B cell (primary cell): ENCODE measurements around the gene FBN2. TPM values are rescaled to one million over a fixed set of nuclear protein-coding genes. Genes with fewer than 3 reads are reported as not detected.

Source experiments
- ATAC-seq: fragments of 200-7000 bp; cut with Tn5 transposase; one replicate; pipeline ENCODE4 v1.10.0; 2021; ENCODE audit warnings: low read depth, mild to moderate bottlenecking, moderate number of reproducible peaks, moderate library complexity
- CTCF ChIA-PET: fragments of 350-600 bp; sonication (Branson Sonifier 250); formaldehyde crosslinking; loops from one replicate; lab custom pipeline; 2021; ENCODE audit warnings: antibody characterized with exemption, inconsistent platforms; lab: Charles Lee
- POLR2A ChIA-PET: fragments of 350-600 bp; sonication (Branson Sonifier 250); formaldehyde crosslinking; loops from one replicate; lab custom pipeline; 2021; ENCODE audit warnings: antibody characterized with exemption; lab: Charles Lee
- DNase-seq: peaks from one replicate; pipeline ENCODE4 v3.0.0; 2013
- H2AFZ ChIP-seq: 2 replicates; pipeline ENCODE4 v1.6.1; 2012; ENCODE audit warnings: mild to moderate bottlenecking, low read depth, low read length; ENCODE audit not compliant: insufficient read depth, poor library complexity, severe bottlenecking
- H3K27ac ChIP-seq, 2 donors: 1 replicate in 1 of 2; 2 replicates in 1 of 2; pipeline ENCODE4 v1.5.1; 2012 to 2013; ENCODE audit warnings: low read length in 2 of 2, mild to moderate bottlenecking in 2 of 2, moderate library complexity in 1 of 2
- H3K27me3 ChIP-seq, 4 experiments: fragments of 200-600 bp in 1 of 4; sonication (generic) in 1 of 4; replicated peaks in 1 of 4; 1 replicate in 2 of 4; 2 replicates in 2 of 4; pipeline versions ENCODE4 v1.6.1 to v1.7.0; 2013 to 2016; ENCODE audit warnings: low read length in 3 of 4, mild to moderate bottlenecking in 2 of 4, mixed read lengths in 1 of 4, moderate library complexity in 1 of 4; ENCODE audit not compliant: insufficient read depth in 4 of 4, control insufficient read depth in 3 of 4; ENCODE audit errors: control extremely low read depth in 1 of 4
- H3K36me3 ChIP-seq, 2 experiments: replicated peaks in 1 of 2; 1 replicate in 1 of 2; 2 replicates in 1 of 2; pipeline versions ENCODE4 v1.6.1 to v1.7.1; 2013; ENCODE audit warnings: low read length in 1 of 2; ENCODE audit not compliant: insufficient read depth in 2 of 2, control insufficient read depth in 1 of 2; ENCODE audit errors: control extremely low read depth in 1 of 2, extremely low read depth in 1 of 2
- H3K4me1 ChIP-seq, 2 donors: fragments of 200-600 bp in 1 of 2; sonication (generic) in 1 of 2; 1 replicate in 1 of 2; 2 replicates in 1 of 2; pipeline versions ENCODE4 v1.5.1 to v1.6.1; 2013 to 2017; ENCODE audit warnings: low read length in 2 of 2; ENCODE audit not compliant: control insufficient read depth in 2 of 2, insufficient read depth in 2 of 2
- H3K4me2 ChIP-seq: replicated peaks from 2 replicates; pipeline ENCODE3; 2012; ENCODE audit warnings: mild to moderate bottlenecking, low read depth, low read length; ENCODE audit not compliant: poor library complexity, severe bottlenecking
- H3K4me3 ChIP-seq, 5 experiments: fragments of 200-600 bp in 1 of 5; sonication (generic) in 1 of 5; 1 replicate in 3 of 5; 2 replicates in 2 of 5; pipeline versions ENCODE4 v1.5.1 to v1.7.0; 2011 to 2016; ENCODE audit warnings: low read length in 4 of 5, mild to moderate bottlenecking in 4 of 5, low read depth in 2 of 5, control low read depth in 1 of 5, moderate library complexity in 1 of 5; ENCODE audit not compliant: insufficient read depth in 1 of 5; ENCODE audit errors: control extremely low read depth in 1 of 5, extremely low read depth in 1 of 5
- H3K79me2 ChIP-seq: fragments of 200-600 bp; sonication (generic); one replicate; pipeline ENCODE4 v1.6.0; 2016; ENCODE audit warnings: low read length; ENCODE audit not compliant: control insufficient read depth, insufficient read depth
- H3K9ac ChIP-seq: fragments of 200-600 bp; sonication (generic); 2 replicates; pipeline ENCODE4 v1.6.1; 2017; ENCODE audit warnings: mild to moderate bottlenecking, low read length, moderate library complexity
- H3K9me3 ChIP-seq, 3 donors: one replicate each; pipeline versions ENCODE4 v1.6.1 to v1.7.1; 2013; ENCODE audit warnings: low read length in 2 of 3; ENCODE audit not compliant: control insufficient read depth in 2 of 3, insufficient read depth in 1 of 3; ENCODE audit errors: control extremely low read depth in 1 of 3
- H4K20me1 ChIP-seq: 2 replicates; pipeline ENCODE4 v1.6.0; 2012; ENCODE audit warnings: mild to moderate bottlenecking, low read length; ENCODE audit not compliant: insufficient read depth, control insufficient read depth, poor library complexity, severe bottlenecking
- H3K27ac Mint-ChIP-seq: one replicate; pipeline ENCODE4 v1.8.0; 2021; ENCODE audit warnings: mixed read lengths
- H3K27me3 Mint-ChIP-seq: one replicate; pipeline ENCODE4 v1.8.0; 2021; ENCODE audit warnings: mixed read lengths
- H3K4me1 Mint-ChIP-seq: one replicate; pipeline ENCODE4 v1.8.0; 2021; ENCODE audit warnings: mixed read lengths
- H3K4me3 Mint-ChIP-seq: one replicate; pipeline ENCODE4 v1.8.0; 2021; ENCODE audit warnings: mixed read lengths
- H3K9me3 Mint-ChIP-seq: one replicate; pipeline ENCODE4 v1.8.0; 2022; ENCODE audit warnings: mixed read lengths; ENCODE audit not compliant: insufficient read depth
- EZH2 ChIP-seq: IDR thresholded peaks from 2 replicates; pipeline ENCODE4 v1.6.1; 2012; ENCODE audit warnings: borderline replicate concordance, low read depth, mild to moderate bottlenecking, moderate library complexity, low read length; ENCODE audit not compliant: insufficient read depth, poor library complexity, severe bottlenecking
- WGBS: methylation state at CpG from one replicate; pipeline ENCODE4 v1.1.5; 2013; ENCODE audit warnings: missing lambda C conversion rate; ENCODE audit not compliant: insufficient coverage; 5-methylcytosine and 5-hydroxymethylcytosine counted together
- intact Hi-C: fragments of 100-400 bp; cut with micrococcal nuclease; formaldehyde crosslinking; loops from one replicate; pipeline ENCODE4 v1.10.0; 2022
- polyA plus RNA-seq: library from polyadenylated mRNA; depleted of rRNA; stranded (reverse); fragments of >200 nt; gene quantifications from 2 replicates; pipeline ENCODE4 v1.2.3, GENCODE V29; 2012
- total RNA-seq, 2 donors: library from RNA; stranded (reverse); fragments of 120-200 nt in 1 of 2; gene quantifications; 1 replicate in 1 of 2; 2 replicates in 1 of 2; pipeline versions ENCODE4 v1.2.3 to v1.2.4, GENCODE V29; 2013 to 2022
- TF ChIP-seq, protein P1 (sequence below): fragments of 200-600 bp; IDR thresholded peaks from one replicate; pipeline ENCODE4 v1.8.0; 2022; ENCODE audit warnings: antibody characterized with exemption, mild to moderate bottlenecking

FBN2 gene
- total and polyA plus RNA-seq, 2 donors (not counting 1 experiment from before 2014, with no cell fraction given), result 0.03 TPM; not detected in 1

DNA sequence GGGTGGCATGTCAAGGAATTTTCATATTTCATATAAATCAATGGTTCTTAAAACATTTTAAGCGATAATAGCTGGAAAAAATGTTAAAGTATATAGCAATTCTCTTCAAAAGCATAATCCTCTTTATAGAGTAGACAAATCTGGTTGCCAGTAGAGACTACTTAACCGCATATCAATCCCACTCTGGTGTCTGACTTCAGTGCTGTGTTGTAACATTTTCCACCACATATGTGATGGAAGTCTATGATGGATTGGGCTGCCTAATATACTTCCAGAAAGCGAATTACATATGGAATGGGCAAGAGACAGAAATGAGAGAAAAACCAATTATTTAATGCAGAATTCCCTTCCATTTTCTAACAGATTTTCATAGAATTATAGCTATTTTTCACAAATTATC is 54.3 kb downstream of the FBN2 start:
- H2AFZ ChIP-seq, result no peak overlapping the region

DNA sequence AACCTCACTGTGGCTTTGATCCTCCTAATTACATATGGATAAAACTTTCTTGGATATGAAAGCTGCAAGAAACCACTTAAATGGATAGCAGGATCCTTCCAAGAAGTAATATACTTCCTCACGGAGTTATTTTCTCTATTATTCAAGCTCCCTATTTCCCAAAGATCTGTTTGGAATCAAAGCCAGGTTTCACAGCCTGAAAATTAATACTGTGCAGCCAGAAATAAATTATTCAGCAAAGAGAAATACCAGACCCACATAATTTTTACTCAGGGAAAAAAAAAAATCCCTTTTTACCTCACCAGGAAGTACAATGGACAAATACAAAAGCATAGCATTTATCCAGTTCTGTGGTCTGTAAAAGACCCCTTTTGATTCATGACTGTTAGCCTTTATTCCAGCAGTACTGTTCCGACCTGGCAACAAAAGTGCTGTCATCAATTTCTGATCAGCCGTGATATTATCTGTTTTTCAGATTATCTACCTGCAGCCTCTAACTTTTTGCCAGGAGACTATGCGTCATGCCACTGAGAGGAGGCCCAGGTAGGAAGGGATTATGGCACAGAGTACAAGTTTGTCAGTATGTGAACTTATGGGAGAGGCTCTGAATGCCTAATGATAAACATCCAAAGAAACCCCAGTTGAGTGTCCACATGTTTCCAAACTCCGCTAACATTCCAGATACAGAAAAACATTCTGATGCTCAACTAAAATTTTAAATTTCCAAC is 57.0 kb downstream of the FBN2 start:
- CTCF ChIA-PET, result no interaction called here

More for the DNA sequence above, 54.3 kb downstream of the FBN2 start:
- Histone ChIP-seq H3K9me3 (no peaks in the 10 kb centered on the region), H3K4me3 (no peak overlapping the region), H3K27ac (no peak overlapping the region), H3K9ac (no peak overlapping the region), H3K79me2 (no peaks in the 10 kb centered on the region), H3K36me3 (no peaks in the 10 kb centered on the region), H3K4me1 (no peaks in the 10 kb centered on the region), H3K4me2 (no peak overlapping the region), H3K27me3 (no peaks in the 10 kb centered on the region), H4K20me1 (no peaks in the 10 kb centered on the region)
- DNase-seq (no peak), ATAC-seq (no peak)
- intact Hi-C loops, result no loop called here
- Mint-ChIP-seq H3K4me3 (no peak overlapping the region), H3K27me3 (no peaks in the 10 kb centered on the region), H3K9me3 (no peaks in the 10 kb centered on the region), H3K27ac (no peak overlapping the region), H3K4me1 (no peaks in the 10 kb centered on the region)
- WGBS, result no CpG with 5 or more reads among the region's 3 CpGs
- ChIA-PET CTCF (no interaction called here), POLR2A (no interaction called here)
- TF ChIP-seq EZH2, result no peak
- TF ChIP-seq, protein P1, sequence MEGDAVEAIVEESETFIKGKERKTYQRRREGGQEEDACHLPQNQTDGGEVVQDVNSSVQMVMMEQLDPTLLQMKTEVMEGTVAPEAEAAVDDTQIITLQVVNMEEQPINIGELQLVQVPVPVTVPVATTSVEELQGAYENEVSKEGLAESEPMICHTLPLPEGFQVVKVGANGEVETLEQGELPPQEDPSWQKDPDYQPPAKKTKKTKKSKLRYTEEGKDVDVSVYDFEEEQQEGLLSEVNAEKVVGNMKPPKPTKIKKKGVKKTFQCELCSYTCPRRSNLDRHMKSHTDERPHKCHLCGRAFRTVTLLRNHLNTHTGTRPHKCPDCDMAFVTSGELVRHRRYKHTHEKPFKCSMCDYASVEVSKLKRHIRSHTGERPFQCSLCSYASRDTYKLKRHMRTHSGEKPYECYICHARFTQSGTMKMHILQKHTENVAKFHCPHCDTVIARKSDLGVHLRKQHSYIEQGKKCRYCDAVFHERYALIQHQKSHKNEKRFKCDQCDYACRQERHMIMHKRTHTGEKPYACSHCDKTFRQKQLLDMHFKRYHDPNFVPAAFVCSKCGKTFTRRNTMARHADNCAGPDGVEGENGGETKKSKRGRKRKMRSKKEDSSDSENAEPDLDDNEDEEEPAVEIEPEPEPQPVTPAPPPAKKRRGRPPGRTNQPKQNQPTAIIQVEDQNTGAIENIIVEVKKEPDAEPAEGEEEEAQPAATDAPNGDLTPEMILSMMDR, result no peak

More for the DNA sequence above, 57.0 kb downstream of the FBN2 start:
- no peaks in the 10 kb centered on the region for H3K4me1 Mint-ChIP-seq
- no peak for DNase-seq
- no peaks in the 10 kb centered on the region for H3K27me3 ChIP-seq
- intact Hi-C loops, result no loop called here
- no peaks in the 10 kb centered on the region for H3K4me1 ChIP-seq
- H3K4me3 Mint-ChIP-seq, result no peak overlapping the region
- WGBS, result 95% methylated on average over 2 of the region's 5 CpGs
- no peaks in the 10 kb centered on the region for H4K20me1 ChIP-seq
- no peaks in the 10 kb centered on the region for H3K36me3 ChIP-seq
- no peaks in the 10 kb centered on the region for H3K79me2 ChIP-seq
- no peak overlapping the region for H2AFZ ChIP-seq
- H3K9ac ChIP-seq, result no peak overlapping the region
- H3K4me2 ChIP-seq, result no peak overlapping the region
- no peaks in the 10 kb centered on the region for H3K9me3 Mint-ChIP-seq
- H3K9me3 ChIP-seq, result no peaks in the 10 kb centered on the region
- POLR2A ChIA-PET, result no interaction called here
- ATAC-seq, result no peak
- TF ChIP-seq, protein P1, result no peak
- no peak for TF ChIP-seq EZH2
- H3K4me3 ChIP-seq, result no peak overlapping the region
- H3K27ac Mint-ChIP-seq, result no peak overlapping the region
- no peaks in the 10 kb centered on the region for H3K27me3 Mint-ChIP-seq
- H3K27ac ChIP-seq, result no peak overlapping the region
